Spleen (tissue), 7 donors: ENCODE data around the gene KPRP.

ENCODE experiments used
- CTCF ChIP-seq, 11 experiments: fragments of 200-600 bp in 7 of 11; fragments of 450-650 bp in 4 of 11; sonication (generic) in 4 of 11; IDR thresholded peaks in 8 of 11; conservative IDR thresholded peaks in 3 of 11; 1 replicate in 7 of 11; 2 replicates in 4 of 11; pipeline versions ENCODE4 v1.4.0 to v1.8.0; 2016 to 2021; ENCODE audit warnings: antibody characterized with exemption in 11 of 11, inconsistent platforms in 4 of 11, mild to moderate bottlenecking in 1 of 11
- POLR2AphosphoS5 ChIP-seq, 3 donors: sonication (generic); formaldehyde crosslinking; IDR thresholded peaks; one replicate each; pipeline ENCODE4 v1.5.1; 2017; ENCODE audit warnings: antibody characterized with exemption in 3 of 3
- donor health status: DM: no; HTN: no; CAD: no; lungs with moderate emphysema.
- donor health status: DM: no; HTN: no; CAD: no.
- donor health status: DM: no; HTN: no; CAD: no.

DNA sequence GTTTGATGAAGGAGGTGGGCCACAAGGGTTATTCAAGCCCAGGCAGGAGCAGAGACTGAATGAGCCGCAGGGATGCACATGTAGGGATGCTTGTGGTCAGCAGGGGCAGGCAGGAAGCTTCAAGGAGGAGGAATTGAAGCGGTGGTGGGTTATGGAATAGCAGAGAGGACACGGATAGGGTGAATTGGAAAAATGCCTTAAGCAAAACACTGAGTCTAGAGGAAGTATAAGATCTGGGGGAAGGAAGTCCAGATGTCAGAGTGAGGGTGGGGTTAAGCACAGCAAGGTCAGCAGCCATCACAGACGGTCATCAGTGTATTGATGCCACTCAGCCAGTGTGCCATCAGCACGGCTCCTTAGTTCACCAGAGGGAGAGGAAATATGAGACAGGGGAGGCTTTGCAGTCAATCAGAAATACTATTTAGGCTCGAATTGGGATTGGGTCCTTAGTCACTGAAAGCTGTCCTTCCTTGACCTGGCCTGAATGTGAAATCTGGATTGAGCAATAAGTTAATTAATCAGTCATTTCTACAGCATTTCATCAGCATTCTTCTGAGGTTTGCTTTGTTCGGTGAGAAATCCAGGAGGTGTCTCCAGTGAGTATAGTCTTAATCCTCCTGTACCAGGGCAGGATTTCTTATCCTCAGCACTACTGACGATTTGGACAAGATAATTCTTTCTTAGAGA lies 11.2 kb downstream of the KPRP start:
- TF ChIP-seq CTCF (IDR thresholded peaks at IDR 0.05 in 8 of 11, conservative IDR thresholded peaks at IDR 0.05 in 3 of 11) (no peak), POLR2AphosphoS5 (IDR thresholded peaks at IDR 0.05) (no peak)
